HCT116 (cell line): ENCODE measurements around the gene ARL5A.

ENCODE experiments used
- CBX3 ChIP-seq: IDR thresholded peaks from 2 replicates; pipeline ENCODE4 v1.6.1; 2012; ENCODE audit warnings: low read depth
- CEBPB ChIP-seq: IDR thresholded peaks from 2 replicates; pipeline ENCODE4 v1.6.1; 2012; ENCODE audit warnings: low read depth
- ELF1 ChIP-seq: IDR thresholded peaks from 2 replicates; pipeline ENCODE4 v1.6.1; 2012; ENCODE audit warnings: low read depth, borderline replicate concordance
- EZH2 ChIP-seq: fragments of 200-600 bp; sonication (generic); IDR thresholded peaks from 2 replicates; pipeline ENCODE4 v1.6.1; 2017; ENCODE audit warnings: antibody characterized with exemption, mixed run types
- POLR2A ChIP-seq: IDR thresholded peaks from 2 replicates; pipeline ENCODE4 v1.7.0; 2011; ENCODE audit warnings: borderline replicate concordance; ENCODE audit not compliant: insufficient read depth, insufficient read length; ENCODE audit errors: extremely low read depth
- ZFX ChIP-seq: fragments of 450-650 bp; IDR thresholded peaks from 2 replicates; pipeline ENCODE4 v1.6.1; 2017
- ZNF274 ChIP-seq: fragments of 200-500 bp; sonication (Bioruptor generic); IDR thresholded peaks from 2 replicates; pipeline ENCODE4 v1.6.1; 2014; ENCODE audit warnings: mild to moderate bottlenecking, low read depth, low read length, inconsistent platforms
- TF ChIP-seq, protein P1 (sequence below), 3 experiments: fragments of 200-600 bp in 1 of 3; sonication (generic) in 1 of 3; IDR thresholded peaks in 2 of 3; conservative IDR thresholded peaks in 1 of 3; 2 replicates each; pipeline ENCODE4 v1.5.1; 2012 to 2017; ENCODE audit warnings: low read depth in 2 of 3, low read length in 2 of 3, antibody characterized with exemption in 1 of 3, borderline replicate concordance in 1 of 3, control low read depth in 1 of 3, mild to moderate bottlenecking in 1 of 3, mixed read lengths in 1 of 3, mixed run types in 1 of 3, moderate library complexity in 1 of 3; ENCODE audit not compliant: insufficient read depth in 1 of 3
- TF ChIP-seq, protein P2 (sequence below): IDR thresholded peaks from 2 replicates; pipeline ENCODE4 v1.6.1; 2012; ENCODE audit warnings: low read depth

DNA sequence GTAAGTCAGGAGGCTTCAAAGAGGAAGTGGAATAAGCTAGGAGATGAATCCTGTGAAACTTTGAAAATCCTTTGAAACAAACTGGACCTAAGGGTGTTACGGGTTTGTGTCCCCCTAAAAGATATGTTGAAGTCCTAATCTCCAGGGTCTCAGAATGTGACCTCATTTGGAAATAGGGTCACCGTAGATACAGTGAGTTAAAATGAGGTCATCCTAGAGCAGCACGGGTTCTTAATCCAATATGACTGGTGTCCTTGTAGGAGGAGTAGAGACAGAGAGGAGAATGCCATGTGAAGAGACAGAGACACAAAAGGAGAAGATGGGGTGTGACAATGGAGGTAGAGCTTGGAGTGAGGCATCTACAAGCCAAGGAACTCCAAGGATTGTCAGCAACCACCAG lies 67.0 kb downstream of the ARL5A start:
- TF ChIP-seq, protein P1, sequence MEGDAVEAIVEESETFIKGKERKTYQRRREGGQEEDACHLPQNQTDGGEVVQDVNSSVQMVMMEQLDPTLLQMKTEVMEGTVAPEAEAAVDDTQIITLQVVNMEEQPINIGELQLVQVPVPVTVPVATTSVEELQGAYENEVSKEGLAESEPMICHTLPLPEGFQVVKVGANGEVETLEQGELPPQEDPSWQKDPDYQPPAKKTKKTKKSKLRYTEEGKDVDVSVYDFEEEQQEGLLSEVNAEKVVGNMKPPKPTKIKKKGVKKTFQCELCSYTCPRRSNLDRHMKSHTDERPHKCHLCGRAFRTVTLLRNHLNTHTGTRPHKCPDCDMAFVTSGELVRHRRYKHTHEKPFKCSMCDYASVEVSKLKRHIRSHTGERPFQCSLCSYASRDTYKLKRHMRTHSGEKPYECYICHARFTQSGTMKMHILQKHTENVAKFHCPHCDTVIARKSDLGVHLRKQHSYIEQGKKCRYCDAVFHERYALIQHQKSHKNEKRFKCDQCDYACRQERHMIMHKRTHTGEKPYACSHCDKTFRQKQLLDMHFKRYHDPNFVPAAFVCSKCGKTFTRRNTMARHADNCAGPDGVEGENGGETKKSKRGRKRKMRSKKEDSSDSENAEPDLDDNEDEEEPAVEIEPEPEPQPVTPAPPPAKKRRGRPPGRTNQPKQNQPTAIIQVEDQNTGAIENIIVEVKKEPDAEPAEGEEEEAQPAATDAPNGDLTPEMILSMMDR (IDR thresholded peaks at IDR 0.05 in 2 of 3, conservative IDR thresholded peaks at IDR 0.05 in 1 of 3; ENCODE audit: borderline replicate concordance in 1 of 3, insufficient read depth in 1 of 3, low read depth in 2 of 3, low read length in 2 of 3): no peak
- no peak for TF ChIP-seq CBX3
- no peak for TF ChIP-seq EZH2
- TF ChIP-seq POLR2A: no peak
- TF ChIP-seq ELF1: no peak
- TF ChIP-seq ZFX: no peak
- TF ChIP-seq CEBPB: no peak
- no peak for TF ChIP-seq ZNF274
- TF ChIP-seq, protein P2, sequence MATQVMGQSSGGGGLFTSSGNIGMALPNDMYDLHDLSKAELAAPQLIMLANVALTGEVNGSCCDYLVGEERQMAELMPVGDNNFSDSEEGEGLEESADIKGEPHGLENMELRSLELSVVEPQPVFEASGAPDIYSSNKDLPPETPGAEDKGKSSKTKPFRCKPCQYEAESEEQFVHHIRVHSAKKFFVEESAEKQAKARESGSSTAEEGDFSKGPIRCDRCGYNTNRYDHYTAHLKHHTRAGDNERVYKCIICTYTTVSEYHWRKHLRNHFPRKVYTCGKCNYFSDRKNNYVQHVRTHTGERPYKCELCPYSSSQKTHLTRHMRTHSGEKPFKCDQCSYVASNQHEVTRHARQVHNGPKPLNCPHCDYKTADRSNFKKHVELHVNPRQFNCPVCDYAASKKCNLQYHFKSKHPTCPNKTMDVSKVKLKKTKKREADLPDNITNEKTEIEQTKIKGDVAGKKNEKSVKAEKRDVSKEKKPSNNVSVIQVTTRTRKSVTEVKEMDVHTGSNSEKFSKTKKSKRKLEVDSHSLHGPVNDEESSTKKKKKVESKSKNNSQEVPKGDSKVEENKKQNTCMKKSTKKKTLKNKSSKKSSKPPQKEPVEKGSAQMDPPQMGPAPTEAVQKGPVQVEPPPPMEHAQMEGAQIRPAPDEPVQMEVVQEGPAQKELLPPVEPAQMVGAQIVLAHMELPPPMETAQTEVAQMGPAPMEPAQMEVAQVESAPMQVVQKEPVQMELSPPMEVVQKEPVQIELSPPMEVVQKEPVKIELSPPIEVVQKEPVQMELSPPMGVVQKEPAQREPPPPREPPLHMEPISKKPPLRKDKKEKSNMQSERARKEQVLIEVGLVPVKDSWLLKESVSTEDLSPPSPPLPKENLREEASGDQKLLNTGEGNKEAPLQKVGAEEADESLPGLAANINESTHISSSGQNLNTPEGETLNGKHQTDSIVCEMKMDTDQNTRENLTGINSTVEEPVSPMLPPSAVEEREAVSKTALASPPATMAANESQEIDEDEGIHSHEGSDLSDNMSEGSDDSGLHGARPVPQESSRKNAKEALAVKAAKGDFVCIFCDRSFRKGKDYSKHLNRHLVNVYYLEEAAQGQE: no peak
